OCI-LY1 (cell line): Measurements from ENCODE around the gene SCRN2.

Experiments used
- H2AFZ ChIP-seq: fragments of 200-600 bp; sonication (generic), shearing (Covaris generic); 2 replicates; pipeline ENCODE4 v1.6.0; 2014; ENCODE audit warnings: antibody characterized with exemption, mild to moderate bottlenecking, low read length
- H3F3A ChIP-seq: fragments of 200-600 bp; sonication (generic), shearing (Covaris generic); 2 replicates; pipeline ENCODE4 v1.6.0; 2014; ENCODE audit warnings: mild to moderate bottlenecking, antibody characterized with exemption, low read length, moderate library complexity; ENCODE audit not compliant: insufficient read depth
- H3K27ac ChIP-seq: fragments of 200-600 bp; sonication (generic); 2 replicates; pipeline ENCODE4 v1.5.1; 2014; ENCODE audit warnings: low read length, mixed run types, mild to moderate bottlenecking, low read depth; ENCODE audit not compliant: poor library complexity, severe bottlenecking
- H3K27me3 ChIP-seq: fragments of 200-600 bp; sonication (generic); 2 replicates; pipeline ENCODE4 v1.6.0; 2014; ENCODE audit warnings: antibody characterized with exemption, mild to moderate bottlenecking, low read length, moderate library complexity; ENCODE audit not compliant: insufficient read depth
- H3K36me3 ChIP-seq: fragments of 200-600 bp; sonication (generic); 2 replicates; pipeline ENCODE4 v1.6.1; 2014; ENCODE audit warnings: mild to moderate bottlenecking, antibody characterized with exemption, low read length, moderate library complexity, mixed read lengths; ENCODE audit not compliant: insufficient read depth
- H3K4me1 ChIP-seq: fragments of 200-600 bp; sonication (generic); 2 replicates; pipeline ENCODE4 v1.5.1; 2014; ENCODE audit warnings: mild to moderate bottlenecking, low read length, moderate library complexity; ENCODE audit not compliant: insufficient read depth, severe bottlenecking
- H3K4me2 ChIP-seq: fragments of 200-600 bp; sonication (generic), shearing (Covaris generic); 2 replicates; pipeline ENCODE4 v1.6.1; 2014; ENCODE audit warnings: low read length
- H3K4me3 ChIP-seq: fragments of 200-600 bp; sonication (generic); 2 replicates; pipeline ENCODE4 v1.5.1; 2014; ENCODE audit warnings: low read length, low read depth, mild to moderate bottlenecking, mixed read lengths; ENCODE audit not compliant: poor library complexity, severe bottlenecking
- H3K79me2 ChIP-seq: fragments of 200-600 bp; shearing (Covaris generic); 2 replicates; pipeline ENCODE4 v1.6.1; 2016; ENCODE audit warnings: mixed run types, low read length, mixed read lengths; ENCODE audit not compliant: insufficient read depth
- H3K9ac ChIP-seq: fragments of 200-600 bp; sonication (generic), shearing (Covaris generic); 2 replicates; pipeline ENCODE4 v1.6.1; 2014; ENCODE audit warnings: mild to moderate bottlenecking, low read length, mixed read lengths
- H3K9me2 ChIP-seq: fragments of 200-600 bp; sonication (generic), shearing (Covaris generic); 2 replicates; pipeline ENCODE4 v1.6.1; 2014; ENCODE audit warnings: low read depth, mild to moderate bottlenecking, low read length, mixed read lengths
- H3K9me3 ChIP-seq: fragments of 200-600 bp; shearing (Covaris generic); 2 replicates; pipeline ENCODE4 v1.6.1; 2014; ENCODE audit warnings: low read length, mixed read lengths
- H4K20me1 ChIP-seq: fragments of 200-600 bp; sonication (generic), shearing (Covaris generic); 2 replicates; pipeline ENCODE4 v1.6.0; 2016; ENCODE audit warnings: mild to moderate bottlenecking, low read length; ENCODE audit not compliant: insufficient read depth
- EZH2 ChIP-seq: fragments of 200-600 bp; sonication (generic), shearing (Covaris generic); IDR thresholded peaks from 2 replicates; pipeline ENCODE4 v1.8.0; 2017; ENCODE audit warnings: borderline replicate concordance, mixed run types, mild to moderate bottlenecking, antibody characterized with exemption, low read length, moderate library complexity, mixed read lengths
- TF ChIP-seq, protein P1 (sequence below): fragments of 200-600 bp; sonication (generic), shearing (Covaris generic); IDR thresholded peaks from 2 replicates; pipeline ENCODE4 v1.5.1; 2017; ENCODE audit warnings: mild to moderate bottlenecking, antibody characterized with exemption, low read length, moderate library complexity, mixed read lengths

SCRN2 gene

DNA sequence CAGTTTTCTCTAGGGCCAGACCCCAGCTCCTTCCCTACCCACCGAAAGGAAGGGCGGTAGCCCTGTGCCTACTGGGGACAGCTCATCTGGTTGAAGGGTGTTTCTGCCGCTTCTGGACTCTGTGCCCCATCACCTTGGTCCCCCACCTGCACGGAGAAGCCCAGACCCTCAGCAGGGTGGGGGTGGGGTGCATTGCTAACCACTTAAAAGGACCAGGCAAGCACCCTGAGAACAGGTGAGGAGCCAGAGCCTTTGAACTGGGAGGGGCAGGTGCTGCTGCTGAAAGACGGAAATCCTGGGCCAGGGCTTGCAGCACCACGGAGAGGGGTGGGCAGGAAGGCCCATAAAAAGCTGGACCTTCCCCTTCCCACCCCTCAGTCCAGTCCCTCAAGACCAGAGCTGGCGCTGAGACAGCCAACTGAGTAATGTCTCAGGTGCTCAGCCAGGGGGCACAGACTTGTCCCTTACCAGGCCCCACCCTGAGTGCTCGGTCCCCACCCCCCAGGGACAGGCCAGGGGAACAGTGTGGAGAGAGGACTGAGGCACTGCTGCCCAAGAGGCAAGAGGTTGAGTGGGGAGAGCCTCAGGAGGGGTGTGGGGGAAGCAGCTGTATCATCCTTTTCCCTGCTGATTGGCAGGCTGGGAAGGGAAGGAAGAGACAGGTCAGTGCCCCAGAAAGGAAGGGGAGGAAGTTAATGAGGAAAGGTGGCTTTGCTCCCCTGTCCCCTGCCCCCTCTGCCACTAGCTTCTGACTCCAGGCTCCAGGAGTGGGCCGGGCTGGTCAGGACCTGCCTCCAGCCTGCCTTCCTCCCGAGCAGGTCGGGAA, 44.0 kb upstream of the SCRN2 start:
- H3K4me3 ChIP-seq: no peak overlapping the region
- H3F3A ChIP-seq: no peaks in the 10 kb centered on the region
- H3K27ac ChIP-seq: no peak overlapping the region
- no peaks in the 10 kb centered on the region for H3K4me1 ChIP-seq
- no peaks in the 10 kb centered on the region for H3K36me3 ChIP-seq
- H2AFZ ChIP-seq: no peak overlapping the region
- H3K9ac ChIP-seq: no peak overlapping the region
- no peak overlapping the region for H3K4me2 ChIP-seq
- H3K9me2 ChIP-seq: no peaks in the 10 kb centered on the region
- no peak for TF ChIP-seq EZH2
- TF ChIP-seq, protein P1, sequence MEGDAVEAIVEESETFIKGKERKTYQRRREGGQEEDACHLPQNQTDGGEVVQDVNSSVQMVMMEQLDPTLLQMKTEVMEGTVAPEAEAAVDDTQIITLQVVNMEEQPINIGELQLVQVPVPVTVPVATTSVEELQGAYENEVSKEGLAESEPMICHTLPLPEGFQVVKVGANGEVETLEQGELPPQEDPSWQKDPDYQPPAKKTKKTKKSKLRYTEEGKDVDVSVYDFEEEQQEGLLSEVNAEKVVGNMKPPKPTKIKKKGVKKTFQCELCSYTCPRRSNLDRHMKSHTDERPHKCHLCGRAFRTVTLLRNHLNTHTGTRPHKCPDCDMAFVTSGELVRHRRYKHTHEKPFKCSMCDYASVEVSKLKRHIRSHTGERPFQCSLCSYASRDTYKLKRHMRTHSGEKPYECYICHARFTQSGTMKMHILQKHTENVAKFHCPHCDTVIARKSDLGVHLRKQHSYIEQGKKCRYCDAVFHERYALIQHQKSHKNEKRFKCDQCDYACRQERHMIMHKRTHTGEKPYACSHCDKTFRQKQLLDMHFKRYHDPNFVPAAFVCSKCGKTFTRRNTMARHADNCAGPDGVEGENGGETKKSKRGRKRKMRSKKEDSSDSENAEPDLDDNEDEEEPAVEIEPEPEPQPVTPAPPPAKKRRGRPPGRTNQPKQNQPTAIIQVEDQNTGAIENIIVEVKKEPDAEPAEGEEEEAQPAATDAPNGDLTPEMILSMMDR: no peak
- no peaks in the 10 kb centered on the region; the same call in 1 of the 2 replicates for H3K27me3 ChIP-seq
- no peaks in the 10 kb centered on the region for H4K20me1 ChIP-seq
- H3K9me3 ChIP-seq: no peaks in the 10 kb centered on the region
- no peaks in the 10 kb centered on the region for H3K79me2 ChIP-seq

- TF ChIP-seq EZH2: no peak
- TF ChIP-seq, protein P1: no peak
Observed at GRCh38 chr17:47884427-47884740, 43.3 kb upstream of the SCRN2 start.

DNA sequence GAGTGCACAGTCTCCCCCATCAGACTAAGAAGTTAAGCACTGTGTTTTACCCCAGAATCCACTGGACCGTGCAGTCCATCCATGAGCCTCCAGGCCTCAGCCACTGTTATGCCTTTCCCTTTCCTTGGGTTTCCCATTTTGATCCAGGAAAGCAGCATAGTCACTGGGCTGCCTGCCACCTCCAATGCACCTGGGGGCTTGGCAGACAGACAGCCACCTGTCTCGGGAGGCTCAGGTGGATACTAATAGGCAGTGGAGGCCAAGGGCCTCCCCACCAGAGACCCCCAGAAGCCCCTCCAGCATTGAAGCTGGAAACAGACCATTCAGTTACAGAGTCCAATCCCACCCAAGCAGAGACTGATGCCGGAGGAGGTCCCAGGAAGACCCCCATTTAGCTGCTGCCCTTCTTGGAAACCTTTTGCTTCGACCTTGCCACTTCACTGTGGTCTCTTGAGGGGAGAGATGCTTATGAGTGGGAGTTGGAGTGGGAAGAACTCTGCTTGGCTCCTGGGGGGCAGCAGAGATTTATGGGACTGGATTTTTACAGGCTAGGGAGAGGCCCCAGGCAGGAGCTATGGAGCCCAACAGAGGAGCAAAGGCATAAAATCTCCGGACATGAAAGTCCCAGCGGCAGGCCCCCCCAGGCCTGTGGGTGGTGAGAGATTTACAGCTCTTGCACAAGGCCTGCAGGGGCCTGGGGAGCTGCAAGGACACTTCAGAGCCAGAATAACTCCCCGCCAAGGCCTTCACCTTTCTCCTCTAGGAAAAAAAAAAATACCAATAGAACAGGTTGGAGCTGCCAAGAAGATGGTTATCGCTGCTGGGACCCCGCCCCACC, 42.7 kb upstream of the SCRN2 start:
- Histone ChIP-seq H3K9me2 (no peaks in the 10 kb centered on the region), H3F3A (no peaks in the 10 kb centered on the region), H2AFZ (no peak overlapping the region), H3K79me2 (no peaks in the 10 kb centered on the region), H3K27me3 (no peaks in the 10 kb centered on the region; the same call in 1 of the 2 replicates), H3K9ac (no peak overlapping the region), H3K4me2 (no peak overlapping the region), H3K4me3 (no peak overlapping the region), H4K20me1 (no peaks in the 10 kb centered on the region), H3K36me3 (no peaks in the 10 kb centered on the region), H3K27ac (no peak overlapping the region), H3K9me3 (no peaks in the 10 kb centered on the region), H3K4me1 (no peaks in the 10 kb centered on the region)
- TF ChIP-seq EZH2: no peak
- TF ChIP-seq, protein P1: no peak

More at GRCh38 chr17:47884427-47884740, 43.3 kb upstream of the SCRN2 start:
- H3K9me2 ChIP-seq: no peaks in the 10 kb centered on the region
- no peaks in the 10 kb centered on the region for H3K36me3 ChIP-seq
- H3K27ac ChIP-seq: no peak overlapping the region
- H4K20me1 ChIP-seq: no peaks in the 10 kb centered on the region
- H3K9me3 ChIP-seq: no peaks in the 10 kb centered on the region
- no peaks in the 10 kb centered on the region; the same call in 1 of the 2 replicates for H3K27me3 ChIP-seq
- no peaks in the 10 kb centered on the region for H3K79me2 ChIP-seq
- H2AFZ ChIP-seq: no peak overlapping the region
- no peak overlapping the region for H3K4me2 ChIP-seq
- no peaks in the 10 kb centered on the region for H3K4me1 ChIP-seq
- H3K9ac ChIP-seq: no peak overlapping the region
- H3F3A ChIP-seq: no peaks in the 10 kb centered on the region
- no peak overlapping the region for H3K4me3 ChIP-seq
